Measurements from ENCODE around the gene HNRNPH2. TPM values are rescaled to one million over a fixed set of nuclear protein-coding genes. Genes with fewer than 3 reads are reported as not detected.

Gene HNRNPH2
- total and polyA plus RNA-seq, 12 donors: 30.7 to 74.9 (median 59.3) TPM

DNA sequence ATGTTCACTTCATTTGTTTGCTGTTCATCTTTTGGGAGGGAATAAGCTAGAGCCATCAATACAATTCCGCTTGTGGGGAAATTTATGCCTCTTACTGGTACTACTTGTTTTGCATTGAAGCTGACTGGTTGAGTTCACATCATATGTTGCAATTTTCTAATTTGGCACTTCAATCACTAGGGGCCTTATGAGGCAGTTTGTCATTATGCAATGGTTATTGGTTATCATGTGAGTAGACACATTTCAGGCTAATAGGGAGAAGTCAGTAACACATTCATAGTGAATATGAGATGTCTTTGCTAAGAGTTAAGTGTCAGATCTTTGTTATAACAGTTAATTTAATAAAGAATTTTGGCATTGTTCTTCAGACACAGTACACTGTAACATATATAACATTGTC is 12.2 kb upstream of the HNRNPH2 start:
- Histone ChIP-seq H3K27me3 (peaks cover 0 to 13% (median 0%) of the 10 kb centered on the region in 7 donors), H3K27ac (no peak overlapping the region), H3K4me1 (peaks cover 0 to 17% (median 7%) of the 10 kb centered on the region in 9 donors), H3K9me3 (no peaks in the 10 kb centered on the region), H3K36me3 (peaks cover 0 to 70% (median 0%) of the 10 kb centered on the region in 9 donors), H3K4me3 (no peak overlapping the region)
- 91 to 100% methylated on average over 1 of the region's 1 CpG for WGBS, 2 donors
- ATAC-seq: no peak
- no peak for DNase-seq
- intact Hi-C loops (cut with DNase I): no loop called here
- TF ChIP-seq, protein P1, sequence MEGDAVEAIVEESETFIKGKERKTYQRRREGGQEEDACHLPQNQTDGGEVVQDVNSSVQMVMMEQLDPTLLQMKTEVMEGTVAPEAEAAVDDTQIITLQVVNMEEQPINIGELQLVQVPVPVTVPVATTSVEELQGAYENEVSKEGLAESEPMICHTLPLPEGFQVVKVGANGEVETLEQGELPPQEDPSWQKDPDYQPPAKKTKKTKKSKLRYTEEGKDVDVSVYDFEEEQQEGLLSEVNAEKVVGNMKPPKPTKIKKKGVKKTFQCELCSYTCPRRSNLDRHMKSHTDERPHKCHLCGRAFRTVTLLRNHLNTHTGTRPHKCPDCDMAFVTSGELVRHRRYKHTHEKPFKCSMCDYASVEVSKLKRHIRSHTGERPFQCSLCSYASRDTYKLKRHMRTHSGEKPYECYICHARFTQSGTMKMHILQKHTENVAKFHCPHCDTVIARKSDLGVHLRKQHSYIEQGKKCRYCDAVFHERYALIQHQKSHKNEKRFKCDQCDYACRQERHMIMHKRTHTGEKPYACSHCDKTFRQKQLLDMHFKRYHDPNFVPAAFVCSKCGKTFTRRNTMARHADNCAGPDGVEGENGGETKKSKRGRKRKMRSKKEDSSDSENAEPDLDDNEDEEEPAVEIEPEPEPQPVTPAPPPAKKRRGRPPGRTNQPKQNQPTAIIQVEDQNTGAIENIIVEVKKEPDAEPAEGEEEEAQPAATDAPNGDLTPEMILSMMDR (IDR thresholded peaks at IDR 0.05): no peak

GRCh38 chrX:101397779-101398178 is 10.2 kb upstream of the HNRNPH2 start:
- WGBS, 2 donors: 21 to 25% methylated on average over 4 of the region's 4 CpGs
- intact Hi-C loops (cut with DNase I): no loop called here
- TF ChIP-seq, protein P1 (IDR thresholded peaks at IDR 0.05): no peak

DNA sequence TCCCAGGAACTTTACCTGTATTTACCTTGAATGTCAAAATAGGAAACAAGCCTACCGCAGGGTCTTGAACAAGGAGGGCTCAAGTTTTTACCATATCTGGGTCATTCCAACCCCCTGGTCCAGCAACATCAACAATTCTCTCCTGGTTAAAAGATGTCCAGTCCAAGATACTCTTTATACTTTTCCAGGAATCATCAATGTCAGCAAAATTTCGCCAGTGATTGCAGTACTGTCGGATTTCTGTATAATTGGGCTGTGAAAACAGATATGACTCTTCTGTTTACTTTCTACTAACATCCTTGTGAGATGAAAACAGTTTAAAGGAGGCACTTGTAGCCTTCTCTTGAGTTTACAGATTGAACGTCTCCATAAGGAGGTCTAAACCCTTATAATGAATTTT is 9.3 kb upstream of the HNRNPH2 start:
- no peak for ATAC-seq
- intact Hi-C loops (cut with DNase I): no loop called here
- 95 to 96% methylated on average over 4 of the region's 4 CpGs for WGBS, 2 donors
- Histone ChIP-seq H3K27ac (no peak overlapping the region), H3K27me3 (peaks cover 0 to 13% (median 0%) of the 10 kb centered on the region in 7 donors), H3K36me3 (peaks cover 0 to 79% (median 0%) of the 10 kb centered on the region in 9 donors), H3K9me3 (no peaks in the 10 kb centered on the region), H3K4me3 (no peak overlapping the region), H3K4me1 (no peaks in the 10 kb centered on the region)
- no peak for DNase-seq
- TF ChIP-seq, protein P1 (IDR thresholded peaks at IDR 0.05): no peak

More at GRCh38 chrX:101397779-101398178, 10.2 kb upstream of the HNRNPH2 start:
- no peak for DNase-seq
- H3K27ac ChIP-seq: no peak overlapping the region
- H3K4me1 ChIP-seq: peaks cover 0 to 4% (median 0%) of the 10 kb centered on the region in 9 donors
- no peak for ATAC-seq
- peaks cover 0 to 13% (median 0%) of the 10 kb centered on the region in 7 donors for H3K27me3 ChIP-seq
- H3K4me3 ChIP-seq: no peak overlapping the region
- no peaks in the 10 kb centered on the region for H3K9me3 ChIP-seq
- H3K36me3 ChIP-seq: peaks cover 0 to 80% (median 0%) of the 10 kb centered on the region in 9 donors

DNA sequence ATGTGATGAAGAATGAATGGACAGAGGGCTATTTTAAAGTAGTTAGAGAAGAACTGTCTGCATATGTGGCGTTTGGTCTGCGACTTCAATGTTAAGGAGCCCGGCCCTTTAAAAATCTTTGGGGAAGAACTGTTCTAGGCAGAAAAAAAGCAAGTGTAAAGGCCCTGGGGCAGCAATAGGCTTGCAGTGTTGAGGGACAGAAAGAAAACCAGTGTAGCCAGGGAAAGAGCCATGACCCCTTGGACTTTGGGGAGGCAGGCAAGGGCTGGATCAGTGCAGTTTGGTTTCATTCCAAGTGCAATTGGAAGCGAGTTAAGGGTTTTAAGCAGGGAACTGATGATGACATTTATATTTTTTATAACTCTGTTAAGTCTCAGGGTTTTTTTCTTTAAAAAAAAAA is 8.2 kb upstream of the HNRNPH2 start:
- Histone ChIP-seq H3K27me3 (peaks cover 0 to 13% (median 0%) of the 10 kb centered on the region in 7 donors), H3K36me3 (peaks cover 0 to 73% (median 0%) of the 10 kb centered on the region in 9 donors), H3K4me3 (no peak overlapping the region), H3K27ac (no peak overlapping the region), H3K9me3 (no peaks in the 10 kb centered on the region), H3K4me1 (no peaks in the 10 kb centered on the region)
- ATAC-seq (no peak), DNase-seq (no peak)
- WGBS, 2 donors: 92 to 98% methylated on average over 4 of the region's 4 CpGs
- intact Hi-C loops (cut with DNase I): no loop called here
- TF ChIP-seq, protein P1 (IDR thresholded peaks at IDR 0.05): no peak
